HT1080 (cell line): ENCODE results near the gene FAM156A. TPM values are rescaled to one million over a fixed set of nuclear protein-coding genes. Genes with fewer than 3 reads are reported as not detected.
"Not testable (repeated sequence)": the region's sequence is repeated elsewhere in the genome, so short reads cannot be mapped to it uniquely, and the experiment has no call there.

ENCODE experiments used
- DNase-seq: peaks from one replicate; pipeline ENCODE4 v3.0.0-alpha.2; 2015; ENCODE audit warnings: low read depth
- total RNA-seq: library from RNA; depleted of rRNA; stranded (reverse); fragments of >200 nt; shearing (Covaris generic); gene quantifications from 2 replicates; pipeline ENCODE4 v1.2.3, GENCODE V29; 2014; rRNA removed

The FAM156A gene
- total RNA-seq, 1 experiment from 2014 or later, result 8.4 TPM

DNA sequence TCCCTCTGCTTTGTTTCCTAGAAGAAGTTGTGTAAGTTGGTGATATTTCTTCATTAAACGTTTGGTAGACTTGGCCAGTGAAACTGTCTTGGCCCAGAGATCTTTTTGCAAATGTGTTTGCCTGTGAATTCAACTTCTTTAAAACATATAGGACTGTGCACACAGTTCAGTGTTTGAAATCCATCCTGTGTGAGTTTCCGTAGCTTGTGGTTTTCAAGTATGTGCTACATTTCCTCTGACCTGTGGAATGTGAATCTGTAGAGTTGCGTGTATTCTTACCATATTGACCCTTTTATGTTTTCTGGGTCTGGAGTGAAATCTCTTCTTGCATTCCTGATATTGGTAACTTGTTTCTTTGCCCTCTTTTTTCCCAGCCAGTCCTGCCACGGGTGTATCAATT lies 52.2 kb downstream of the FAM156A start:
- not testable (repeated sequence) for DNase-seq

DNA sequence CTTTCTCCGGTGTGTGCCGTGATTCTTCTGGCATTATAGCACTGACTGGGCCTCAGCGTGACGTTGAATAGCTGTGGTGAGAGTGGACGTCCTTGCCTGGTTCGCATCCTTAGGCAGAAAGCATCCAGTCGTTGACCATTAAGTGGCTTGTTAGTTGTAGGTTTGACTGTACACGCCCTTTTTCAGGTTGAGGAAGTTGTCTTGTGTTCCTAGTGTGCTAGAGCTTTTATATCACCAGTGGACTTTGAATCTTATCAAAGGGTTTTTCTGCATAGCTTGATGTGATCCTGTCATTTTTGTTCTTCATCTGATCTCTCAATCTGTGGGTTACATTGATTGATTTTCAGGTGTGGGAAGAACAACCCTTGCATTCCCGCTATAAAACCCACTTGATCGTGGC lies 52.8 kb downstream of the FAM156A start:
- DNase-seq, result not testable (repeated sequence)

Other genes starting within 250 kb of the FAM156A start
- 0.43 TPM in 1 of 2 replicates, not detected in the other for gene SSX2B, start 207.3 kb downstream of the FAM156A start, total RNA-seq
- not detected in 2 replicates for gene SPANXN5, start 161.1 kb downstream of the FAM156A start, total RNA-seq
- gene XAGE5, start 147.2 kb downstream of the FAM156A start, total RNA-seq, result not detected in 2 replicates
- not detected in 2 replicates for gene XAGE3, start 90.4 kb downstream of the FAM156A start, total RNA-seq
- gene FAM156B, start 61.2 kb downstream of the FAM156A start, total RNA-seq, result 6.6 and 11.4 TPM in 2 replicates
- 3.3 and 3.4 TPM in 2 replicates for gene GPR173, start 90.3 kb upstream of the FAM156A start, total RNA-seq
- gene TSPYL2, start 123.8 kb upstream of the FAM156A start, total RNA-seq, result 5.5 and 6.0 TPM in 2 replicates
- gene KANTR, start 135.6 kb upstream of the FAM156A start, total RNA-seq, result 3.2 and 3.7 TPM in 2 replicates